ENCODE data around the gene TMEM54.

DNA sequence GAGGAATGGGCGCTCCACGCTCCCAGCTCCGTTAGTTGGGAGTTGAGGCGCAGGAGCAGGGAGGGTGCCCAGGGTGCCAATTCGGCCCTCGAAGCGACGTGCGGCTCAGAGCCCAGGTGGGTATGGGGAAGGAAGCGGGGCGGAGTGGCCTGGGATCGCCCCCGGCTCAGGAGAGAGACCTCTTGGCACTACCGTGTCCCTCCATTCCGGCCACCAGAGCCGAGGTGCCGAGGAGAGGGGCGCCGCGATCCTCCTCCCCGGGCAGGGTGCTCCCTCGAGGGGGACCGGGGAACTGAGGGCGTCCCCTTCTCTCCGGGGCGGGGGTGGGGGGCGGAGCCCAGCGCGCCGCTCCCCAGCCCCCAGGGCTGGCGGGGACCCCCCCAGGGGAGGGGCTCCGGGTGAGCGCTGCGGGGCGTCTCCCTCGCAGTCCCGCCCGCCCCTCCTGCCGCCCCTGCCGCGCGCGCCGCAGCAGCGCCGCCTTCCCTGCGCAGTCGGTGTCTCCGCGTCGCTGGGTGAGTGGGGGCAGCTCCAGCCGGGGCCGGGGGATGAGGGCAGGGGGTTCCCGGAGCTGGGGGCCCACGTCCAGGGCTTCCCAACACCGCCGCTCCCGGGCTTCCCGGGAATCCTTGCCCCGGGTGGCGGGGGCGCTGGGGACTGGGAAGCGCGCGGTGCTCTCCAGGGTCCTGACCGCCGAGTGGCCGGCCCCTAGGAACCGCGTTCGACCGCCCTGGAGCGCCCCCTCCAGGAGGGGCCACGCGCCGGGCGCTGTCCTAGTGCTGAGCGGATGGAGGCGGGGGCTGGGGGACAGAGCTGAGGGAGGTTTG lies 15.0 kb downstream of the TMEM54 start, which contains the start of gene HPCA:
- TF ChIP-seq, protein P1, sequence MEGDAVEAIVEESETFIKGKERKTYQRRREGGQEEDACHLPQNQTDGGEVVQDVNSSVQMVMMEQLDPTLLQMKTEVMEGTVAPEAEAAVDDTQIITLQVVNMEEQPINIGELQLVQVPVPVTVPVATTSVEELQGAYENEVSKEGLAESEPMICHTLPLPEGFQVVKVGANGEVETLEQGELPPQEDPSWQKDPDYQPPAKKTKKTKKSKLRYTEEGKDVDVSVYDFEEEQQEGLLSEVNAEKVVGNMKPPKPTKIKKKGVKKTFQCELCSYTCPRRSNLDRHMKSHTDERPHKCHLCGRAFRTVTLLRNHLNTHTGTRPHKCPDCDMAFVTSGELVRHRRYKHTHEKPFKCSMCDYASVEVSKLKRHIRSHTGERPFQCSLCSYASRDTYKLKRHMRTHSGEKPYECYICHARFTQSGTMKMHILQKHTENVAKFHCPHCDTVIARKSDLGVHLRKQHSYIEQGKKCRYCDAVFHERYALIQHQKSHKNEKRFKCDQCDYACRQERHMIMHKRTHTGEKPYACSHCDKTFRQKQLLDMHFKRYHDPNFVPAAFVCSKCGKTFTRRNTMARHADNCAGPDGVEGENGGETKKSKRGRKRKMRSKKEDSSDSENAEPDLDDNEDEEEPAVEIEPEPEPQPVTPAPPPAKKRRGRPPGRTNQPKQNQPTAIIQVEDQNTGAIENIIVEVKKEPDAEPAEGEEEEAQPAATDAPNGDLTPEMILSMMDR (IDR thresholded peaks at IDR 0.05; ENCODE audit: low read depth, low read length, missing input control) = peak; percentile 16
- no peak for TF ChIP-seq EGR1 (IDR thresholded peaks at IDR 0.05; ENCODE audit: low read depth in 2 of 2)
- peak in 1 of 2 donors; percentile 29 for TF ChIP-seq RAD21 (IDR thresholded peaks at IDR 0.05)
- TF ChIP-seq MAX (IDR thresholded peaks at IDR 0.05) = no peak
- TF ChIP-seq JUND (IDR thresholded peaks at IDR 0.05) = no peak
- no peak for TF ChIP-seq ATF3 (IDR thresholded peaks at IDR 0.05)
- no peak for TF ChIP-seq GABPA (IDR thresholded peaks at IDR 0.05 in 1 of 2, conservative IDR thresholded peaks at IDR 0.05 in 1 of 2)
- TF ChIP-seq SP1 (IDR thresholded peaks at IDR 0.05) = no peak
- no peak for TF ChIP-seq TAF1 (conservative IDR thresholded peaks at IDR 0.05)
- TF ChIP-seq YY1 (IDR thresholded peaks at IDR 0.05) = no peak
- TF ChIP-seq REST (IDR thresholded peaks at IDR 0.05) = peak; percentile 98
- TF ChIP-seq RXRA (IDR thresholded peaks at IDR 0.05) = no peak
- TF ChIP-seq FOXA1 (IDR thresholded peaks at IDR 0.05) = no peak
- TF ChIP-seq, protein P2, sequence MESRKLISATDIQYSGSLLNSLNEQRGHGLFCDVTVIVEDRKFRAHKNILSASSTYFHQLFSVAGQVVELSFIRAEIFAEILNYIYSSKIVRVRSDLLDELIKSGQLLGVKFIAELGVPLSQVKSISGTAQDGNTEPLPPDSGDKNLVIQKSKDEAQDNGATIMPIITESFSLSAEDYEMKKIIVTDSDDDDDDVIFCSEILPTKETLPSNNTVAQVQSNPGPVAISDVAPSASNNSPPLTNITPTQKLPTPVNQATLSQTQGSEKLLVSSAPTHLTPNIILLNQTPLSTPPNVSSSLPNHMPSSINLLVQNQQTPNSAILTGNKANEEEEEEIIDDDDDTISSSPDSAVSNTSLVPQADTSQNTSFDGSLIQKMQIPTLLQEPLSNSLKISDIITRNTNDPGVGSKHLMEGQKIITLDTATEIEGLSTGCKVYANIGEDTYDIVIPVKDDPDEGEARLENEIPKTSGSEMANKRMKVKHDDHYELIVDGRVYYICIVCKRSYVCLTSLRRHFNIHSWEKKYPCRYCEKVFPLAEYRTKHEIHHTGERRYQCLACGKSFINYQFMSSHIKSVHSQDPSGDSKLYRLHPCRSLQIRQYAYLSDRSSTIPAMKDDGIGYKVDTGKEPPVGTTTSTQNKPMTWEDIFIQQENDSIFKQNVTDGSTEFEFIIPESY (IDR thresholded peaks at IDR 0.05) = no peak
